Esophagus muscularis mucosa (tissue), 4 donors: Measurements from ENCODE around the gene LTBP1. TPM values are rescaled to one million over a fixed set of nuclear protein-coding genes. Genes with fewer than 3 reads are reported as not detected.

ENCODE experiments used
- DNase-seq: peaks from one replicate; pipeline ENCODE4 v3.0.0-alpha.2; 2017; ENCODE audit errors: extremely low spot score
- H3K27ac ChIP-seq, 4 donors: fragments of 200-600 bp; sonication (generic); replicated peaks in 1 of 4; 1 replicate in 3 of 4; 2 replicates in 1 of 4; pipeline ENCODE4 v1.5.1; 2016 to 2019; ENCODE audit warnings: mild to moderate bottlenecking in 1 of 4
- H3K27me3 ChIP-seq, 4 donors: fragments of 200-600 bp; sonication (generic); one replicate each; pipeline versions ENCODE4 v1.5.1 to v1.6.0; 2016 to 2019
- H3K36me3 ChIP-seq, 4 donors: fragments of 200-600 bp; sonication (generic); one replicate each; pipeline ENCODE4 v1.5.1; 2016 to 2019
- H3K4me1 ChIP-seq, 4 donors: fragments of 200-600 bp; sonication (generic); one replicate each; pipeline ENCODE4 v1.5.1; 2016 to 2019
- H3K4me3 ChIP-seq, 4 donors: fragments of 200-600 bp; sonication (generic); 1 replicate in 2 of 4; 2 replicates in 2 of 4; pipeline ENCODE4 v1.5.1; 2016 to 2019; ENCODE audit warnings: mild to moderate bottlenecking in 4 of 4, moderate library complexity in 1 of 4
- H3K9me3 ChIP-seq, 4 donors: fragments of 200-600 bp; sonication (generic); 1 replicate in 3 of 4; 2 replicates in 1 of 4; pipeline ENCODE4 v1.5.1; 2016 to 2019
- CTCF ChIP-seq, 3 experiments: fragments of 200-600 bp in 2 of 3; fragments of 450-650 bp in 1 of 3; sonication (generic) in 2 of 3; IDR thresholded peaks; one replicate each; pipeline ENCODE4 v1.5.1; 2017 to 2019; ENCODE audit warnings: antibody characterized with exemption in 3 of 3, mild to moderate bottlenecking in 2 of 3, moderate library complexity in 1 of 3
- EP300 ChIP-seq: sonication (generic); formaldehyde crosslinking; IDR thresholded peaks from one replicate; pipeline ENCODE4 v1.6.1; 2017; ENCODE audit warnings: antibody characterized with exemption
- POLR2A ChIP-seq: fragments of 450-650 bp; IDR thresholded peaks from one replicate; pipeline ENCODE4 v1.6.1; 2017; ENCODE audit warnings: antibody characterized with exemption, moderate library complexity, mild to moderate bottlenecking, low read depth
- POLR2AphosphoS5 ChIP-seq, 2 donors: sonication (generic); formaldehyde crosslinking; IDR thresholded peaks; one replicate each; pipeline ENCODE4 v1.6.1; 2017; ENCODE audit warnings: antibody characterized with exemption in 2 of 2
- WGBS: methylation state at CpG from one replicate; pipeline ENCODE4 v1.1.5; 2018; 5-methylcytosine and 5-hydroxymethylcytosine counted together
- intact Hi-C: fragments of 100-400 bp; cut with DNase I; formaldehyde crosslinking; loops from one replicate; pipeline ENCODE4 v1.15.1; 2023
- total RNA-seq, 4 donors: library from RNA; depleted of rRNA; stranded (reverse); fragments of >200 nt; gene quantifications; one replicate each; pipeline versions ENCODE4 v1.1.0 to v1.2.1, GENCODE V29; 2016

The LTBP1 gene
- total RNA-seq, 4 donors from 2014 or later: 254 to 465 (median 368) TPM

GRCh38 chr2:33323957-33324356, 377.2 kb downstream of the LTBP1 start:
- H3K4me1 ChIP-seq: peaks cover 19 to 74% (median 67%) of the 10 kb centered on the region in 4 donors
- TF ChIP-seq EP300 (no peak), POLR2AphosphoS5 (IDR thresholded peaks at IDR 0.05) (no peak), POLR2A (no peak), CTCF (IDR thresholded peaks at IDR 0.05) (no peak)
- WGBS: 92% methylated on average over 2 of the region's 2 CpGs
- no peak overlapping the region for H3K4me3 ChIP-seq
- intact Hi-C loops: no loop called here
- no peak for DNase-seq
- peaks cover 0 to 6% (median 3%) of the 10 kb centered on the region in 4 donors for H3K36me3 ChIP-seq
- H3K27ac ChIP-seq: peak overlapping the region in 3 of 4 donors; percentile 72 to 74 (median 72)
- H3K27me3 ChIP-seq: no peaks in the 10 kb centered on the region
- H3K9me3 ChIP-seq: no peaks in the 10 kb centered on the region

GRCh38 chr2:33326100-33326499, 379.3 kb downstream of the LTBP1 start:
- Histone ChIP-seq H3K4me3 (no peak overlapping the region), H3K9me3 (no peaks in the 10 kb centered on the region), H3K36me3 (peaks cover 0 to 5% (median 0%) of the 10 kb centered on the region in 4 donors), H3K27ac (peak overlapping the region in 3 of 4 donors; percentile 58 to 74 (median 67)), H3K4me1 (peaks cover 16 to 58% (median 52%) of the 10 kb centered on the region in 4 donors), H3K27me3 (no peaks in the 10 kb centered on the region)
- no peak for TF ChIP-seq CTCF (IDR thresholded peaks at IDR 0.05)
- no peak for TF ChIP-seq POLR2A
- TF ChIP-seq POLR2AphosphoS5 (IDR thresholded peaks at IDR 0.05): peak in 1 of 2 donors; percentile 14
- TF ChIP-seq EP300: no peak
- no peak for DNase-seq
- intact Hi-C loops: no loop called here
- 65% methylated on average over 4 of the region's 4 CpGs for WGBS

- Histone ChIP-seq H3K36me3 (peaks cover 0 to 2% (median 0%) of the 10 kb centered on the region in 4 donors), H3K27ac (no peak overlapping the region), H3K27me3 (no peaks in the 10 kb centered on the region), H3K9me3 (no peaks in the 10 kb centered on the region), H3K4me3 (no peak overlapping the region), H3K4me1 (no peaks in the 10 kb centered on the region)
- TF ChIP-seq EP300 (no peak), POLR2A (no peak), CTCF (IDR thresholded peaks at IDR 0.05) (no peak), POLR2AphosphoS5 (IDR thresholded peaks at IDR 0.05) (no peak)
- intact Hi-C loops: no loop called here
- 93% methylated on average over 3 of the region's 3 CpGs for WGBS
- DNase-seq: no peak
Measured at GRCh38 chr2:33333433-33333832, 386.7 kb downstream of the LTBP1 start.

- intact Hi-C loops: no loop called here
- Histone ChIP-seq H3K4me1 (no peaks in the 10 kb centered on the region), H3K36me3 (no peaks in the 10 kb centered on the region), H3K9me3 (no peaks in the 10 kb centered on the region), H3K27ac (no peak overlapping the region), H3K27me3 (no peaks in the 10 kb centered on the region), H3K4me3 (no peak overlapping the region)
- DNase-seq: no peak
- 94% methylated on average over 4 of the region's 4 CpGs for WGBS
- TF ChIP-seq EP300 (no peak), POLR2AphosphoS5 (IDR thresholded peaks at IDR 0.05) (no peak), POLR2A (no peak), CTCF (IDR thresholded peaks at IDR 0.05) (no peak)
Measured at GRCh38 chr2:33334083-33334482, 387.3 kb downstream of the LTBP1 start.

GRCh38 chr2:33335516-33335915, 388.8 kb downstream of the LTBP1 start:
- Histone ChIP-seq H3K27ac (no peak overlapping the region), H3K36me3 (no peaks in the 10 kb centered on the region), H3K9me3 (no peaks in the 10 kb centered on the region), H3K4me1 (peaks cover 5 to 13% (median 10%) of the 10 kb centered on the region in 4 donors), H3K4me3 (no peak overlapping the region), H3K27me3 (no peaks in the 10 kb centered on the region)
- DNase-seq: no peak
- intact Hi-C loops: no loop called here
- TF ChIP-seq EP300: no peak
- TF ChIP-seq CTCF (IDR thresholded peaks at IDR 0.05): no peak
- no peak for TF ChIP-seq POLR2A
- no peak for TF ChIP-seq POLR2AphosphoS5 (IDR thresholded peaks at IDR 0.05)
- 77% methylated on average over 3 of the region's 3 CpGs for WGBS
